DMS79 (cell line): ENCODE data around the gene USP22.

Experiments
- DNase-seq: peaks from one replicate; lab custom pipeline; 2025; lab: John Stamatoyannopoulos, UW

USP22 gene

GRCh38 chr17:21019976-21020586, 22.7 kb downstream of the USP22 start:
- no peak for DNase-seq

GRCh38 chr17:21018894-21019293, 23.9 kb downstream of the USP22 start:
- DNase-seq = no peak

DNA sequence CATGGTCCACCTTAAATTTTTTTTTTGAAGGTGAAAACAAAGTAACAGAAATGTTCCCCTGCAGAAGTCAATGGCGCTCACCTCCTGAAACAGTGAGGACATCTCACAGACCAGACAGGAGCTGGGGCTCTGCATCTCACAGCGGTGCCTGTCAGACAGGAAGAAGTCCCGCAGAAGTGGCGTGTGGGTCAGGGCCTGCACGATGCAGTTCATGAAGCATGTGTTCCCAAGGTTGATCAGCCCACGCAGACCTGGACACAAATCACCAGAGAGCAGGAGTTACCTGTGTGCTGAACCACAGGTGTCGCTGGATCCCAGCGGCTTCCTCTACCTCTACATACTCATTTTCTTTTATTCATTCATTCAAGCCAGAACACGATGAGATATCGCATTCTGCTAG, 24.9 kb downstream of the USP22 start:
- DNase-seq = no peak

DNA sequence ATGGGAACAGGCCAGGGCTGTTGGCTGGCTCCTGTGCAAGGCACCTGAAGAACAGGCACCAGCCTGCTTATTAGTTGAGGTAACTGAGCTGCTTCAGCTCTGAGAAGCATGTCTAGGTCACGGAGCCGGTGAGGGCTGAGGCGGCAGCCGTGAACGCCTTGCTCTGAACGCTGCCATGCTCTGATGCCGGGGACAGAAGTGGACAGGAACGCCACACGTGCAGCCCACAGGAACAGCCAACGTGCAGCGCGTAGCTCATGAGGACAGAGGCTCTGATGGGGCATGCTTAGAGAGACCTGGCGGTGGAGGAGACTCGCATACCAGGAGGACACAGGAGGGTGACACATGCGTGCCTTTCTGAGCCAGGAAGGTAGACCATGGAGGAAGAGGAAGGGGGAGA, 25.6 kb downstream of the USP22 start:
- DNase-seq = no peak

DNA sequence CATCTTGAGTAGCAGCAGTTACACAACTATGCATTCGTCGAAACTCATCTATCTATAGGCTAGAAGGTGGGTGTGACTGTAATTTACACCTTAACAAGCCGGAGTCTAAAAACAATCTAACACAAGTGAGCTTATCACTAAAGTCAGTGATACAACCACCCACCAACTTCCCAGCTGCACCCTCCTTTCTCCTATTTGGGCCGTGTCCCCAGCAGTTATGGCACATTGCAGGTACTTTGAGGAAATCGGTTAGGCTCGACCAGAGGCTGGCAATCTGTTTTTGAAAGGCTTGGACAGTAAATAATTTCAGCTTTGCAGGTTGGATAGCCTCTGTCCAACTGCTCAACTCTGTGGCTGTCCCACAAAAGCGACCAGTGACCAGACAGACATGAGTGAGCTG, 26.0 kb downstream of the USP22 start:
- DNase-seq = no peak

GRCh38 chr17:21015564-21015963, 27.2 kb downstream of the USP22 start:
- no peak for DNase-seq

DNA sequence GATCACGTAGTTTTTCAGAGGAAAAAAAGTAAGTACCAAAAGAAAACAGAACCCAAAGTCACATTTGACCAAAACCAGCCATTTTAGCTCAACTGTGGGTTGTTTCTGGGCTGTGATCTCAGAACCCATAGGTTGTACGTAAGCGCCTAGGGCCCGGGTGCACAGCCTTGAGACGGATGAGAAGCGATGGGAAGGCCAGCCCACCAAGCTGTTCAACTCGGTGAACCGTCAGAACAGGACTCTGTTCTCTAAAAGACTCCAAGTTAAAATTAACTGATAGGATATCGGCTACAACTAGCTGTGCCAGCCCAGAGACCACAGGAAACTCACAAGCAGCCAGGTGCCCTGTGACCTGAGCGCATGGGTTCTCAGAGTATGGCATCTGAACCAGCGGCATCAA, 28.3 kb downstream of the USP22 start:
- DNase-seq = no peak

DNA sequence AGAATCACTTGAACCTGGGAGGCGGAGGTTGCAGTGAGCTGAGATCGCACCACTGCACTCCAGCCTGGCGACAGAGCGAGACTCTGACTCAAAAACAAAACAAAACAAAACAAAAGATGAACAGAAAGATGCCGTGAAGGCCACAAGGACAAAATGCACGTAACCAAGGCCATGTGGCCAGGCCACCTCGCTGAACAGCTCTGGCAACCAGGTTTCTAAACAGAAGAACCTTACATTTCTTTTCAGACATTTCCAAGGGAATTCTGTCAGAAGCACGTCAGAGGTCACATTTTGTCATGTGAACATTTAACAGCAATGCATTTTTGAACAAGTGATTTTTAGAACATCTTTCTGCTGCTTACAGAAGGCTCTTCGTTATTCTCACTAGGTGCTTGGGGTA, 28.8 kb downstream of the USP22 start:
- no peak for DNase-seq

DNA sequence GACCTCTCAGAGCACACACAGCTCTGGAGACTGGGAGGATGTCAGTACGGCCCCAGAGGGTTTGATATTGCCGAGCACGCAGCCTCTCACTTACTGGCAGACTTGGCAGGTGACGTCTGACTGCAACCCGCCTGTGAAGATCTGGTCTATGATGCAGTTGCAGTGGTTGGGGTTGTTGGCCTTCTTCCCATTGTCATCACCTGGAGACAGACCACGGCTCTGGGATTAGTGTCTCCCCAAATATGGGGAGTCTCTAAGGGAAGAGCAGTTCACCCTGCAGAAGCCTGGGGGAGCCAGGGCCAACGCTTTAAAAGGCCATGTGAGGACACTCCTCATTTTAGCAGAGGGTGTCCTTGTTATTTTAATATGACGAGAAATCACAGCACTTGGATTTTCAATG, 30.1 kb downstream of the USP22 start:
- DNase-seq = no peak

- no peak for DNase-seq
Observed at GRCh38 chr17:21010705-21011596, 31.9 kb downstream of the USP22 start.

- no peak for DNase-seq
Observed at GRCh38 chr17:21008992-21009671, 33.7 kb downstream of the USP22 start.

GRCh38 chr17:21008160-21008915, 34.5 kb downstream of the USP22 start:
- no peak for DNase-seq

GRCh38 chr17:21007646-21008045, 35.2 kb downstream of the USP22 start:
- no peak for DNase-seq

DNA sequence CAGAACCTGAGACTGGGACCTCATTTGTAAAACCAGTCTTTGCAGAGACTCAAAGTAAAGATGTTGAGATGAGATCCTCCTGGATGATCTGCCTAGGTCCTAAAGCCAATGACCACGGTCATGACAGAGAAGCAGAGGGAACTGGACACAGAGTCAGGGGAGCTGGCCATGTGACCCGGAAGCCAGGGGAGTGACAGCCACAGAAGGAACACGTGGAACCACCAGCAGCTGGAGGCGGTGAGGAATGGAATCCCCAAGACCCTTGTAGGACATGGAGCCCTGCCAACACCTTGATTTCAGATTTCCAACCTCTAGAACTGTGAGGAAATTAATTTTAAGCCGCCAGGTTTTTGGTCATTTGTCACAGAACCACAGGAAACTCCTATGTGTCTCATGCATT, 37.0 kb downstream of the USP22 start:
- no peak for DNase-seq

DNA sequence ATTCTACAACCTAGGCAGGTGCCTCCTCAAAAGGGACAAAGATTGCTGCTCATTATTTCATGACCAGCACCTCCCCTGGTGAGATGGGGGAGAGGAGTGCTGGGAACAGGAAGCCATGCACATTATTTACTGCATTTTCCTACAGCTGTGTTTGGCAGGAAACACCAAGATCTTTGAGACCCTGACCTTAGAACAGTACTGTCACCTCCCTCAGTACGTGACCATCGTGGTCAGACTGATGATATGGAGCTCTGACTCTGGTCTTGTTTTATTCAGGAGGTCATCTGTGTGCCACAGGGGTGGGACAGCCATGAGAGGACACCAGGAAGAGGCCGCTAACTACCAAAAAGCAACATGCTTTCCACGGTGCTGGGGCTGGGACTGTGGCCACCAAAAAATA, 37.4 kb downstream of the USP22 start:
- DNase-seq = no peak

GRCh38 chr17:21004016-21004930, 38.5 kb downstream of the USP22 start:
- DNase-seq = no peak

DNA sequence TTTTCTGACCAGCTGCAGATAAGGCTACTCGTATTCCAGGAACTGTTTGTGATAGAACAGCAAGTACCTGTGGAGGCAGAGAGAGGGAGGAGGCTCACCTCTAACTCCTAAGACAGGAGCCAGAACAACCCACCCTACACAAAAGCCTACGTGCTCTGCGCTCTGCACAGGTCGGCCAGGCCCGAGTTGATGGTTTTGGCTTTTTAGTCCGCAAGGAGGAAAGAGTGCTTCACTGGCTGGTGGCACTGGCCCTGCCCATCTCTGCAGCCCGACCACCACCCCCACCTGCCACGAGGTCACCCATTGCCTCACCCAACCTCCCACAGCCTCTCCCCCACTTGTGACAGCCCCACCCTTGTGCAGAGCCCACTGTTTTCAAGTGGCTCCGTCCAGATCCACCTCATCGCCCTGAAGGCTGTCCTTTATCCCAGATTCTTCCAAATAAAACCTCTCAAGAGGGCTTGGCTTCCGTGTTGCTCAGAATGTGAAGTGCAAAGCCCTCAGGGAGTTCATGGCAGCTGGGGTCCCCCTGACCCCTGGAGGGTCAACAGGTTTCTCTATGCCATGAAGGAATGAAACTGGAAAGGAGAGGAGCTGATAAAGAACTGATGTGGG, 39.7 kb downstream of the USP22 start:
- DNase-seq = no peak

- DNase-seq = no peak
Observed at GRCh38 chr17:21002309-21003006, 40.4 kb downstream of the USP22 start.

DNA sequence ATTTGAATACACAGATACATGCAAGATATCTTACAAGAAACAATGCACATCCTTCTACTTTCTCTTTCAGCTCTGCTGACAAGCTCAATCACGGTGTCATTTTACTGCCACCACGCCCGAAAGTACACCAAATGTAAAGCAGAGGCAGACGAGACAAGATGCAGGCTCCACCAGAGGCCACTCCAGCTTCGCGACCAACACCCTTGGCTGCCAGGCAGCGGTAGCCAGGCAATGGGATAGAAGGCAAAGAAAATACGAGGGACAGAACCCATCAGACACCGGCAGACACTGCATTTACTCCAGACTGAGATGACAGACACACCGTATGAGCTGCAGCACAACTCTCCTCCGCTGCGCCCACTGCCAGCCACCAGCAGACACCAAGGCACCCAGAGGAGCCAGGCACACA, 41.0 kb downstream of the USP22 start:
- no peak for DNase-seq
